CD14-positive monocyte (primary cell): ENCODE measurements around the gene NPEPPS. TPM values are rescaled to one million over a fixed set of nuclear protein-coding genes. Genes with fewer than 3 reads are reported as not detected.
A peak's percentile ranks its signal among the peaks of the same experiment; 100 is the strongest.
"Not testable (repeated sequence)": the region's sequence is repeated elsewhere in the genome, so short reads cannot be mapped to it uniquely, and the experiment has no call there.

ENCODE experiments used
- DNase-seq, 3 donors: peaks; one replicate each; pipeline ENCODE4 v3.0.0-alpha.2; 2011 to 2022
- H2AFZ ChIP-seq: 2 replicates; pipeline ENCODE4 v1.6.0; 2012; ENCODE audit warnings: mild to moderate bottlenecking, low read depth, low read length, inconsistent platforms; ENCODE audit not compliant: insufficient read depth, poor library complexity, severe bottlenecking
- H3K27ac ChIP-seq, 2 donors: 1 replicate in 1 of 2; 2 replicates in 1 of 2; pipeline ENCODE4 v1.5.1; 2012 to 2013; ENCODE audit warnings: low read length in 2 of 2, control low read depth in 1 of 2, inconsistent platforms in 1 of 2, low read depth in 1 of 2, mild to moderate bottlenecking in 1 of 2
- H3K27me3 ChIP-seq, 2 donors: one replicate each; pipeline versions ENCODE4 v1.6.0 to v1.6.1; 2011 to 2013; ENCODE audit warnings: low read length in 2 of 2; ENCODE audit not compliant: control insufficient read depth in 2 of 2, insufficient read depth in 2 of 2
- H3K36me3 ChIP-seq, 2 donors: replicated peaks in 1 of 2; 1 replicate in 1 of 2; 2 replicates in 1 of 2; pipeline versions ENCODE4 v1.5.1 to v1.6.1; 2012 to 2013; ENCODE audit warnings: low read length in 2 of 2, control low read depth in 1 of 2, inconsistent platforms in 1 of 2, mild to moderate bottlenecking in 1 of 2; ENCODE audit not compliant: insufficient read depth in 2 of 2, control insufficient read depth in 1 of 2
- H3K4me1 ChIP-seq, 2 donors: 1 replicate in 1 of 2; 2 replicates in 1 of 2; pipeline versions ENCODE4 v1.5.1 to v1.6.1; 2012 to 2013; ENCODE audit warnings: low read length in 2 of 2, control low read depth in 1 of 2, inconsistent platforms in 1 of 2, mild to moderate bottlenecking in 1 of 2, moderate library complexity in 1 of 2; ENCODE audit not compliant: insufficient read depth in 2 of 2, control insufficient read depth in 1 of 2
- H3K4me2 ChIP-seq: replicated peaks from 2 replicates; pipeline ENCODE3; 2012; ENCODE audit warnings: low read length, moderate library complexity, mild to moderate bottlenecking; ENCODE audit not compliant: poor library complexity, severe bottlenecking; ENCODE audit errors: extremely low read depth
- H3K4me3 ChIP-seq, 3 experiments: fragments of 200-600 bp in 1 of 3; sonication (generic) in 1 of 3; replicated peaks in 1 of 3; 1 replicate in 2 of 3; 2 replicates in 1 of 3; pipeline ENCODE4 v1.5.1; 2011 to 2013; ENCODE audit warnings: low read length in 3 of 3, mild to moderate bottlenecking in 3 of 3, control low read depth in 2 of 3, low read depth in 2 of 3, inconsistent platforms in 1 of 3, moderate library complexity in 1 of 3
- H3K79me2 ChIP-seq: 2 replicates; pipeline ENCODE4 v1.6.0; 2012; ENCODE audit warnings: mild to moderate bottlenecking, control low read depth, inconsistent platforms, low read length, moderate library complexity; ENCODE audit not compliant: insufficient read depth
- H3K9ac ChIP-seq: 2 replicates; pipeline ENCODE4 v1.6.0; 2017; ENCODE audit warnings: low read length, mild to moderate bottlenecking; ENCODE audit not compliant: insufficient read depth, poor library complexity, severe bottlenecking
- H3K9me3 ChIP-seq, 2 donors: replicated peaks in 1 of 2; 1 replicate in 1 of 2; 2 replicates in 1 of 2; pipeline versions ENCODE4 v1.5.1 to v1.6.1; 2012 to 2013; ENCODE audit warnings: low read length in 2 of 2, control low read depth in 1 of 2; ENCODE audit not compliant: control insufficient read depth in 1 of 2, insufficient read depth in 1 of 2
- H4K20me1 ChIP-seq: 2 replicates; pipeline ENCODE4 v1.6.0; 2012; ENCODE audit warnings: mild to moderate bottlenecking, low read length, control low read depth, moderate library complexity; ENCODE audit not compliant: insufficient read depth
- H3K27ac Mint-ChIP-seq, 7 donors: one replicate each; pipeline ENCODE4 v1.8.0; 2020; ENCODE audit warnings: mild to moderate bottlenecking in 7 of 7, mixed read lengths in 7 of 7, moderate library complexity in 6 of 7, inconsistent platforms in 2 of 7
- H3K27me3 Mint-ChIP-seq, 3 donors: one replicate each; pipeline ENCODE4 v1.8.0; 2021 to 2022; ENCODE audit warnings: low read depth in 3 of 3, mild to moderate bottlenecking in 3 of 3, mixed read lengths in 3 of 3, moderate library complexity in 3 of 3, inconsistent platforms in 1 of 3
- H3K36me3 Mint-ChIP-seq, 2 donors: one replicate each; pipeline ENCODE4 v1.8.0; 2020; ENCODE audit warnings: mixed read lengths in 2 of 2, inconsistent platforms in 1 of 2, mild to moderate bottlenecking in 1 of 2
- H3K4me1 Mint-ChIP-seq: one replicate; pipeline ENCODE4 v1.8.0; 2020; ENCODE audit warnings: mild to moderate bottlenecking, mixed read lengths
- H3K4me3 Mint-ChIP-seq, 2 donors: one replicate each; pipeline ENCODE4 v1.8.0; 2020; ENCODE audit warnings: mild to moderate bottlenecking in 2 of 2, mixed read lengths in 2 of 2, moderate library complexity in 1 of 2
- H3K9me3 Mint-ChIP-seq, 7 donors: one replicate each; pipeline ENCODE4 v1.8.0; 2020 to 2022; ENCODE audit warnings: mixed read lengths in 7 of 7, mild to moderate bottlenecking in 6 of 7, moderate library complexity in 6 of 7, inconsistent platforms in 2 of 7
- WGBS: methylation state at CpG from one replicate; pipeline ENCODE4 v1.1.5; 2013; ENCODE audit warnings: missing lambda C conversion rate; ENCODE audit not compliant: insufficient coverage; 5-methylcytosine and 5-hydroxymethylcytosine counted together
- intact Hi-C, 2 donors: fragments of 100-400 bp; cut with micrococcal nuclease; formaldehyde crosslinking; loops; one replicate each; pipeline versions ENCODE4 v1.15.0 to v1.15.1; 2023
- polyA plus RNA-seq, 3 donors: library from polyadenylated mRNA; depleted of rRNA in 1 of 3; unstranded in 2 of 3; stranded (reverse) in 1 of 3; fragments of 300-500 nt in 2 of 3; fragments of >200 nt in 1 of 3; fragmentation: Illumina TruSeq in 2 of 3; gene quantifications; 1 replicate in 2 of 3; 2 replicates in 1 of 3; pipeline ENCODE4 v1.2.3, GENCODE V29; 2012 to 2021

NPEPPS gene
- polyA plus RNA-seq, 3 donors = 38.3 to 80.1 (median 53.1) TPM

DNA sequence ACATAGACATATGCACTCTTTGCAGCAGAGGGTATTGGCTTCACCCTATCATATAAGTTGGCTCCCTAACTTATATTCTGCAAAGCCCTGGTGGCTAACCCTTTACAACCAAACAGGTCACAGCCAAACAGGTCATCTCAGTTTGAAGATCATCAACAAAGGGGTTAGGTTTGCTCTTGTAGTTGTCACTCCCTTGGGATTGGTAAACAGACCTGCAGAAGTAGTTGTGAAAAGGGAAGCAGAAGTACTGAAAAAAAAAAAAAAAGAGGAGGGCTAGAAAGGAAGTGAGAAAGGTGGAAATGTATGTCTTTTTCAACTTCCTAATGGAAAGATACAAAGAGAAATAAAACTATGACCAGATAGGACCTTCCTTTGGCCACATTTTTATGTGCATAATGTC, 8.6 kb upstream of the NPEPPS start:
- H3K4me2 ChIP-seq, H4K20me1 ChIP-seq, H3K4me3 ChIP-seq, H3K27ac ChIP-seq, DNase-seq, H3K4me1 Mint-ChIP-seq, intact Hi-C loops, H3K9me3 Mint-ChIP-seq, H3K9ac ChIP-seq, H3K79me2 ChIP-seq, H3K4me1 ChIP-seq, H3K36me3 Mint-ChIP-seq, H3K27me3 ChIP-seq, H3K36me3 ChIP-seq, H3K4me3 Mint-ChIP-seq, H3K27me3 Mint-ChIP-seq, H3K27ac Mint-ChIP-seq, H3K9me3 ChIP-seq, H2AFZ ChIP-seq: not testable (repeated sequence)

DNA sequence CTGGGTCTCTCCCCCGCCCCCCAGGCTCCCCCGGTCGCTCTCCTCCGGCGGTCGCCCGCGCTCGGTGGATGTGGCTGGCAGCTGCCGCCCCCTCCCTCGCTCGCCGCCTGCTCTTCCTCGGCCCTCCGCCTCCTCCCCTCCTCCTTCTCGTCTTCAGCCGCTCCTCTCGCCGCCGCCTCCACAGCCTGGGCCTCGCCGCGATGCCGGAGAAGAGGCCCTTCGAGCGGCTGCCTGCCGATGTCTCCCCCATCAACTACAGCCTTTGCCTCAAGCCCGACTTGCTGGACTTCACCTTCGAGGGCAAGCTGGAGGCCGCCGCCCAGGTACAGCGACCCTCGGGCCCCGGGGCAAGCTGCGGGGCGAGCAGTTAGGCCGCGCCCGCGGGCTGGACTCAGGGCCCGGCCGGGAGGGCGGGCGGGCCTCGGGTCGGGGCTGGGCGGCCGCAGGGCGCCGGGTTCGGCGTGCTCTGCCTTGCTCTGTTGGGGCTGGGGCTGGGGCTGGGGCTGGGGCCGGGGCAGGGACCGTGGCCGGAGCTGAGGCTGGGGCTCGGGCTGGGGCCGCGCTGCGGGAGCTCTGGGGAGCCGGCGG, 419 bp downstream of the NPEPPS start:
- H3K4me1 ChIP-seq = peaks cover 11 to 12% of the 10 kb centered on the region in 2 donors
- H3K27me3 Mint-ChIP-seq, H3K27me3 ChIP-seq, H3K9me3 ChIP-seq, intact Hi-C loops, H3K36me3 Mint-ChIP-seq, H3K9me3 Mint-ChIP-seq, H3K36me3 ChIP-seq: not testable (repeated sequence)
- H3K4me1 Mint-ChIP-seq = peaks cover 14% of the 10 kb centered on the region
- peaks cover 13% of the 10 kb centered on the region for H4K20me1 ChIP-seq
- peaks cover 31% of the 10 kb centered on the region for H3K79me2 ChIP-seq
- DNase-seq = peak in 1 of 3 donors; percentile 4
- H3K4me2 ChIP-seq = peak overlapping the region; percentile 68
- peak overlapping the region; percentile 65 for H3K9ac ChIP-seq
- H3K27ac ChIP-seq = peak overlapping the region in 1 of 2 donors; percentile 59
- peak overlapping the region in 1 of 7 donors; percentile 80 for H3K27ac Mint-ChIP-seq
- H2AFZ ChIP-seq = peak overlapping the region; percentile 46
- peak overlapping the region; percentile 54 to 75 (median 72) for H3K4me3 ChIP-seq
- WGBS = no CpG with 5 or more reads among the region's 61 CpGs
- peak overlapping the region; percentile 92 to 94 for H3K4me3 Mint-ChIP-seq

DNA sequence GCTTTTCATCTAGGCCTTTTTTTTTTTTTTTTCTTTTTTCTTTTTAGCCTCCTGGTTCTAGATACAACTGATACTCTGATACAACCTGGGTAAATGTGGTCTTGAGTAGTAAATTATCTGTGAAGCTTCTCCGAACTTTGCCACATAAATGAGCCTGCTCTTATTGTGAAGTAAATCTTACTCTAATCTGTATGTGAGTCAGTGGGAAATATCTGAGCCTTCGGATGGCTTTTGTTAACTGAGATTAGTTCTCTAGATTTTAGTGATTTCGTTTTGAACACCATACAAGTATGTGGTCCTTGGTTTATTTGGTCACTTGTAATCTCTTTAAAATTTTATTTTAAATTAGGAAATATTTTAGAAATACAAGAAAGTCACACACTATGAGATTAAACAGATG, 8.2 kb downstream of the NPEPPS start:
- H3K9me3 Mint-ChIP-seq, intact Hi-C loops, H3K27me3 ChIP-seq, H3K9me3 ChIP-seq, H2AFZ ChIP-seq, H3K4me2 ChIP-seq, H3K9ac ChIP-seq, H3K36me3 ChIP-seq, H3K4me3 ChIP-seq, H3K4me1 Mint-ChIP-seq, H3K27me3 Mint-ChIP-seq, H3K27ac ChIP-seq, DNase-seq, H3K4me3 Mint-ChIP-seq, H3K4me1 ChIP-seq, H3K36me3 Mint-ChIP-seq: not testable (repeated sequence)
- peak overlapping the region in 1 of 7 donors; percentile 12 for H3K27ac Mint-ChIP-seq
- WGBS = no CpG with 5 or more reads among the region's 3 CpGs
- Histone ChIP-seq H4K20me1 (peaks cover 31% of the 10 kb centered on the region), H3K79me2 (peaks cover 42% of the 10 kb centered on the region)

DNA sequence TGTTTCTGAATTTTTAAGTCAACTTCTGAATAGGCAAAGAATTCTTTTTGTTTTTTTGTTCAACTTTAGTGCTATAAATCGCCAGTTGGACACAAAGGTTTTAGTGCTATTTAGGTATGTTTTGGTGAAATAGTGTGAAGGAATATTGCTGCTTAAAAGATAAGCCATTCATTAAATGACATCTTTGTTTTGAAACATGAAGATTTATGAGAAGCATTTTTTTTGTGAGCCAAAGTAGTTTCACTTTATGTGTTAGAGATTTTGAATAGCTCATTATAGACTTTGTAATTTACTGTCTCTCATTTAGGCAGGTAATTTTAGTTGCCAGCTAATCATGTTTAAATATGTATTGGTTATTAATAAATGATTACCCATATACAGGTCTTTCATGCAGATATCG, 10.8 kb downstream of the NPEPPS start:
- H2AFZ ChIP-seq, H3K4me3 Mint-ChIP-seq, intact Hi-C loops, H3K9me3 Mint-ChIP-seq, H3K4me2 ChIP-seq, H3K27ac ChIP-seq, H3K36me3 ChIP-seq, H3K9me3 ChIP-seq, H3K9ac ChIP-seq, DNase-seq, H3K4me3 ChIP-seq, H3K27ac Mint-ChIP-seq, H3K27me3 Mint-ChIP-seq, H3K27me3 ChIP-seq, H3K4me1 ChIP-seq, H3K4me1 Mint-ChIP-seq: not testable (repeated sequence)
- Histone ChIP-seq H4K20me1 (peaks cover 27% of the 10 kb centered on the region), H3K79me2 (peaks cover 35% of the 10 kb centered on the region)
- WGBS = no CpG with 5 or more reads among the region's 2 CpGs
- peaks cover 4 to 11% of the 10 kb centered on the region in 2 donors for H3K36me3 Mint-ChIP-seq
